Right lobe of liver (tissue), 6 donors: Measurements from ENCODE around the gene TLL2. TPM values are rescaled to one million over a fixed set of nuclear protein-coding genes. Genes with fewer than 3 reads are reported as not detected.

ENCODE experiments used
- ATAC-seq, 4 donors: fragments of 200-7000 bp; cut with Tn5 transposase; one replicate each; pipeline ENCODE4 v1.9.1; 2020; ENCODE audit warnings: mild to moderate bottlenecking in 4 of 4, moderate library complexity in 4 of 4
- DNase-seq, 3 donors: peaks; one replicate each; pipeline ENCODE4 v3.0.0-alpha.2; 2020
- H3K27ac ChIP-seq, 3 donors: fragments of 200-600 bp; one replicate each; pipeline ENCODE4 v1.8.0; 2022
- H3K27me3 ChIP-seq, 2 donors: fragments of 200-600 bp; one replicate each; pipeline ENCODE4 v1.8.0; 2022
- H3K36me3 ChIP-seq, 4 donors: fragments of 200-600 bp; sonication (generic) in 1 of 4; one replicate each; pipeline versions ENCODE4 v1.5.1 to v1.8.0; 2017 to 2022; ENCODE audit warnings: control low read depth in 1 of 4
- H3K4me1 ChIP-seq, 4 donors: fragments of 200-600 bp; sonication (generic) in 1 of 4; one replicate each; pipeline versions ENCODE4 v1.5.1 to v1.8.0; 2017 to 2022; ENCODE audit warnings: control low read depth in 1 of 4
- H3K4me3 ChIP-seq, 3 donors: fragments of 200-600 bp; one replicate each; pipeline ENCODE4 v1.8.0; 2022
- H3K9me3 ChIP-seq, 4 donors: fragments of 200-600 bp; sonication (generic) in 1 of 4; one replicate each; pipeline versions ENCODE4 v1.5.1 to v1.8.0; 2017 to 2022; ENCODE audit warnings: control low read depth in 1 of 4
- POLR2A ChIP-seq: fragments of 450-650 bp; IDR thresholded peaks from one replicate; pipeline ENCODE4 v1.6.1; 2017; ENCODE audit warnings: antibody characterized with exemption, mild to moderate bottlenecking
- WGBS: methylation state at CpG from one replicate; pipeline ENCODE4 v1.1.6; 2018; ENCODE audit warnings: low coverage, low lambda C conversion rate; ENCODE audit not compliant: insufficient coverage; ENCODE audit errors: missing lambda C conversion rate; 5-methylcytosine and 5-hydroxymethylcytosine counted together
- intact Hi-C, 2 donors: fragments of 100-400 bp; cut with DNase I; formaldehyde crosslinking; loops; one replicate each; pipeline versions ENCODE4 v1.11.2 to v1.14.1; 2022
- total RNA-seq, 6 experiments: library from RNA; depleted of rRNA in 2 of 6; stranded (reverse); fragments of >200 nt in 2 of 6; fragmentation: NEBNext Ultra II Directional in 3 of 6; extraction: Animal tissue kit (Norgen Biotek cat#: 25700) in 3 of 6; gene quantifications; one replicate each; pipeline versions ENCODE4 v1.1.0 to v1.2.4, GENCODE V29; 2016 to 2023
- TF ChIP-seq, protein P1 (sequence below), 4 donors: fragments of 200-600 bp in 3 of 4; fragments of 450-650 bp in 1 of 4; IDR thresholded peaks; one replicate each; pipeline versions ENCODE4 v1.5.1 to v1.8.0; 2016 to 2022; ENCODE audit warnings: antibody characterized with exemption in 4 of 4, mild to moderate bottlenecking in 2 of 4
- donor health status: DM: no; HTN: yes; CAD: no.
- donor health status: DM: no; HTN: no; CAD: no.
- donor health status: DM: no; HTN: no; CAD: no.
- donor health status: DM: no; HTN: yes; CAD: no.
- donor health status: DM: no; HTN: yes; CAD: no.

TLL2 gene
- total RNA-seq, 6 experiments from 2014 or later: 0.11 to 0.14 TPM; not detected in 4

DNA sequence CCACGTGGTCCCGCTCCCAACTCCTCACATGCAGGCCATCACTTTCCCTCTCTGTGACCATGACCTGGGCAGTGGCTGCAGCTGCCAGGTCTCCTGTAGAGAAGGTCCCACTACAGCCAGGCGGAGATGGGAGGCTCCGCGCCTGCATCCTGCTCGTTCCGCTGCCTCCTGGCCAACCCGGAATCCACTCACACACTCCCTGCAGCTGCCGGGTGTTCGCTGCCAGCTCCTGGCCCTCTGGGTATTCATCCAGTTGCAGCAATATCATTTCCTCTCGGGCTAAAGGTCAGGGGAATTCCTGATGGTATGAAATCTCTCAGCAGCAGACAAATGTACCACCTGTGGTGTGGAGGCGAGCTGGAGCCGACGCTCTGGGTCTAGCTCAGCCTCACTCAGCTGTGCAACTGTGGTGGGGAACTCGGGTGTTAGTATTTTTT, 65.7 kb downstream of the TLL2 start:
- Histone ChIP-seq H3K9me3 (no peaks in the 10 kb centered on the region), H3K27me3 (no peaks in the 10 kb centered on the region), H3K4me1 (no peaks in the 10 kb centered on the region), H3K4me3 (no peak overlapping the region), H3K27ac (no peak overlapping the region), H3K36me3 (no peaks in the 10 kb centered on the region)
- ATAC-seq (peak in 2 of 4 donors; percentile 20 to 70), DNase-seq (peak in 1 of 3 donors; percentile 30)
- TF ChIP-seq POLR2A: no peak
- TF ChIP-seq, protein P1, sequence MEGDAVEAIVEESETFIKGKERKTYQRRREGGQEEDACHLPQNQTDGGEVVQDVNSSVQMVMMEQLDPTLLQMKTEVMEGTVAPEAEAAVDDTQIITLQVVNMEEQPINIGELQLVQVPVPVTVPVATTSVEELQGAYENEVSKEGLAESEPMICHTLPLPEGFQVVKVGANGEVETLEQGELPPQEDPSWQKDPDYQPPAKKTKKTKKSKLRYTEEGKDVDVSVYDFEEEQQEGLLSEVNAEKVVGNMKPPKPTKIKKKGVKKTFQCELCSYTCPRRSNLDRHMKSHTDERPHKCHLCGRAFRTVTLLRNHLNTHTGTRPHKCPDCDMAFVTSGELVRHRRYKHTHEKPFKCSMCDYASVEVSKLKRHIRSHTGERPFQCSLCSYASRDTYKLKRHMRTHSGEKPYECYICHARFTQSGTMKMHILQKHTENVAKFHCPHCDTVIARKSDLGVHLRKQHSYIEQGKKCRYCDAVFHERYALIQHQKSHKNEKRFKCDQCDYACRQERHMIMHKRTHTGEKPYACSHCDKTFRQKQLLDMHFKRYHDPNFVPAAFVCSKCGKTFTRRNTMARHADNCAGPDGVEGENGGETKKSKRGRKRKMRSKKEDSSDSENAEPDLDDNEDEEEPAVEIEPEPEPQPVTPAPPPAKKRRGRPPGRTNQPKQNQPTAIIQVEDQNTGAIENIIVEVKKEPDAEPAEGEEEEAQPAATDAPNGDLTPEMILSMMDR (IDR thresholded peaks at IDR 0.05): no peak
- 78% methylated on average over 9 of the region's 15 CpGs for WGBS
- intact Hi-C loops: no loop called here

DNA sequence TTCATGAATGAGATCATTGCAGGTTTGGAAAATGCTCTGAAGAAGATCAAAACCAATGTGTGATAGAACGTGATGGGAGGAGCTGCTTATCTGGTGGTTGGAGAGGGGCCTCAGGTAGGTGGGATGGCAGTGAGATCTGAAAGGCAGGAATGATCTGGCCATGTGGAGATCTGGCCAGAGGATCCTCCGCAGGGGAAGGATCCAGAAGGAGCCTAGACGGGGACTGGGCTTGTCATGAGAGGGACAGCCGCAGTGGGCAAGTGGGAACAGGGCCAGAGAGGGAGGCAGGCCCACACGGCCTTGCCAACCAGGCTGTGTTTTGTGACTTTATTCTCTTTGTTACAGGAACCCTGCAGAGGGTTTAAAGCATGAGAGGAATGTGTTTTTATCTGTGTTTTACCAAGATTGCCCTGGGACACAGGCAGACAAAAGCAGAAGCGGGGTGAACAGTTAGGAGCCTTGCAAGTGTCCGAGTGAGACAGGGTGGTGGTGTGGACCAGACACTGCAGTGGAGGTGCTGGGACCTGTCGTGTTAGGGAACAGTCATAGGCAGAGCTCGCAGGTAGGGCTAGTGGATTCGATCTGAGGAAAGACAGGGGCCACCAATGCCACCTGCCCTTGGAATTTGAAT, 66.6 kb downstream of the TLL2 start:
- no peak for DNase-seq
- 75% methylated on average over 9 of the region's 10 CpGs for WGBS
- TF ChIP-seq POLR2A: no peak
- TF ChIP-seq, protein P1 (IDR thresholded peaks at IDR 0.05): no peak

GRCh38 chr10:96441987-96442643, 71.6 kb downstream of the TLL2 start:
- no peaks in the 10 kb centered on the region for H3K9me3 ChIP-seq
- no peak overlapping the region for H3K4me3 ChIP-seq
- H3K27ac ChIP-seq: no peak overlapping the region
- 66% methylated on average over 13 of the region's 13 CpGs for WGBS
- H3K4me1 ChIP-seq: no peaks in the 10 kb centered on the region
- no peaks in the 10 kb centered on the region for H3K27me3 ChIP-seq
- no peak for TF ChIP-seq POLR2A
- TF ChIP-seq, protein P1 (IDR thresholded peaks at IDR 0.05): no peak
- DNase-seq (no peak), ATAC-seq (no peak)
- H3K36me3 ChIP-seq: no peaks in the 10 kb centered on the region
- intact Hi-C loops: no loop called here

More for the DNA sequence above, 66.6 kb downstream of the TLL2 start:
- Histone ChIP-seq H3K27me3 (no peaks in the 10 kb centered on the region), H3K36me3 (no peaks in the 10 kb centered on the region), H3K4me1 (no peaks in the 10 kb centered on the region), H3K9me3 (no peaks in the 10 kb centered on the region), H3K27ac (no peak overlapping the region), H3K4me3 (no peak overlapping the region)
- no peak for ATAC-seq
- intact Hi-C loops: no loop called here

DNA sequence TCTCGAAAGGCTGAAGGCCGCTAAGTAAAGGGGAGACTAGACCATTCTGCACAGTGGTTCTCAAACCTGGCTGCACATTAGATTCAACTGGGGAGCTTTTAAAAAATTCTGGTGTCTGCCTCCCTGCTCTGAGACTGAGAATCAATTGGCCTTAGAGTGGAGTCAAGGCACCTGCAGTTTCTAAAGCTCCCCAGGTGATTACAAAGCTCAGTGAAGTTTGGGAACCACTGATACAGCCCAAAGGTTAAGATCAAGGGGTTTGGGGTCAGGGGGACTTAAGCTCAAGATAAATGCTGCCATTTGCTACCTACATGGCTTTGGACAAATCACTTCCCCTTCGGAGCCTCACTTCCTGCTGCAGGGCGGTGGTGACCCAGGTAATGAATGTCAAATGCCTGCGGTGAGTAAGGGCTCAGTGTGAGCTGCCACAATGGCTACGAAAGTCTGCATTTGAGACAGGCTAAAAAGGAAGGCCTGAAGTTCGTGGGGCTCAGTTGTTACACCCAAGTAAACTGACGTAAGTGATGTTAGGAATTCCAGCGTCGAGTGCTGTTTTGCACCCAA, 72.3 kb downstream of the TLL2 start:
- intact Hi-C loops: no loop called here
- Histone ChIP-seq H3K9me3 (no peaks in the 10 kb centered on the region), H3K27ac (no peak overlapping the region), H3K36me3 (no peaks in the 10 kb centered on the region), H3K4me1 (no peaks in the 10 kb centered on the region), H3K27me3 (no peaks in the 10 kb centered on the region), H3K4me3 (no peak overlapping the region)
- no peak for ATAC-seq
- DNase-seq: no peak
- TF ChIP-seq, protein P1 (IDR thresholded peaks at IDR 0.05): no peak
- no peak for TF ChIP-seq POLR2A
- WGBS: 51% methylated on average over 3 of the region's 10 CpGs
